Measurements from ENCODE around the gene DOK1. TPM values are rescaled to one million over a fixed set of nuclear protein-coding genes. Genes with fewer than 3 reads are reported as not detected.
A peak's percentile ranks its signal among the peaks of the same experiment; 100 is the strongest.

The DOK1 gene
- polyA plus RNA-seq, 12 donors, result 4.7 to 28.7 (median 6.0) TPM; not detected in 1

GRCh38 chr2:74566076-74566753 is 11.7 kb downstream of the DOK1 start:
- no peak for DNase-seq

- DNase-seq, result no peak
Observed at GRCh38 chr2:74566754-74567085, 12.2 kb downstream of the DOK1 start.

- no peak for DNase-seq
Observed at GRCh38 chr2:74567881-74568280, 13.4 kb downstream of the DOK1 start.

- no peak for DNase-seq
Observed at GRCh38 chr2:74569686-74570085, 15.2 kb downstream of the DOK1 start.

DNA sequence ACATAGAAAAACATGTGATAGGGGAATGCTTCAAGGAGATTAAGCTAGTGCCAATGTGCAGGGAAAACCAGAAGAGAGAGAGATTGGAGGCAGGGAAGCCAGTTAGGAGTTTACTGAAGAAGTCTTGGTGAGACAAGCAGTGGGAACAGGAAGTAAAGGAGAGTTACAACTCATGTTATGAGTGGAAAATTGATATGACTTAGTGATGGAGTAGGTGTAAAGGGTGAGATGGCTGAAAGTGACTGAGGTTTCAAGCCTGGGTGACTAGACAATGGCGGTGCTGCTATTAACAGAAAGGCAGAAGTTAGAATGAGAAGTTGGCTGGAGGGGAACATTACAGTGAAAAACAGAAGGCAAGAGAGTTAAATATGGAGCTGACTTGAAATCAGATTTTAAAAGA is 16.5 kb downstream of the DOK1 start:
- DNase-seq, result no peak

GRCh38 chr2:74572178-74572925 is 17.8 kb downstream of the DOK1 start:
- DNase-seq, result no peak

GRCh38 chr2:74573747-74574562 is 19.4 kb downstream of the DOK1 start:
- no peak for DNase-seq

DNA sequence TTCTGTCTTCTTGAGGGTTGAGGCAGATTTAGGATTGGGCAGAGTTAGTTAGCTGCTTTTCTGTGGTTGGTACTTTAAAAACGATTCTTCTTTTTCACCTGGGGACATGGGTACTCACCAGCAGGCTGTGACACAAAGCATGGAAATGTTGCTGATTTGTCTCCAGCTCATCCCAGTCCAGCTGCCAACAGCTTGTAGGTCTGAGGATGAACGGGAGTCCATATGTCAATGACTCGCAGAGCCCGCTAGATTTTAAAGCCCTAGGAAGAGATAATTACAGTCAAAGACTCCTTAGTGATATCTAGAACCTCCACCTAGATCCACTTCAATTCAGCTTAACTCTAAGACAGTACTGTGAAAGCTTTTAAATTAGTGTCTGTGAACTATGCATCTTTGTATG is 20.8 kb downstream of the DOK1 start:
- no peak for DNase-seq

GRCh38 chr2:74576211-74576862 is 21.8 kb downstream of the DOK1 start:
- DNase-seq, result no peak

DNA sequence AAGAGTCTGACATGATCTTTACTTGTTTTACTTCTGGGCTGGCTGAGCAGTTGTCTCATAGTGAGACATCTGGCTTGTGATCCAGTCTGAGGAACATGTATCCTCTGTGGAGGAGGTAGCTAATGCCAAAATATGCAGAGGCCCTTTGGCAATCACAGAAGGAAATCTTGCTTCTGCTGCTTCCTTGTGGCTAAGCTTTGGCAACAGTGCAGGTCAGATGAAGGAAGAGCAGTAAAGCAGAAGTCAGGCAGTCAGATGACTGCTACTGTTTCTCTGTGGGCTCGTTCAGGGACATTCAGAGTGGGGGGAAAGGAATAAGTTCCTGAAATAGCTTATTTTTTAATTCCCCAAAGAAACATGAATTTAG is 22.3 kb downstream of the DOK1 start:
- DNase-seq, result peak; percentile 52

DNA sequence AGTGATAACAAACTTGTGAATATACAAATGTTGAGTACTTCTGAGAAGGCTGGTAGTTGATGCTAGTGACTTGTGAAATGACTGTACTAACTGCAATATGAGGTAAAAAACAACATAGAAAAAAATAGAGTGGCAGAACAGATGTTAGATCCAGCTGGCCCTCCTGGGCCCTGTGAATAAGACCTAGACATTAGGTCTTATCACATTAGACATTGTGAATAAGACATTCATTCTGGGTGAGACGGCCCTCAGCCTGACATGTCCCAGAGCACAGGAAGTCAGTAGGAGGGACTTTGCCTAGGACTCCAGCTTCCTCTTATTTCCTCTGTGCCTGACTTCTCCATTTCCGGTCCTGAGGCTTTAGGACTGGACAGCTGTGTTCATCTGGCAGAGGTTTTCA is 22.9 kb downstream of the DOK1 start:
- DNase-seq, result no peak

DNA sequence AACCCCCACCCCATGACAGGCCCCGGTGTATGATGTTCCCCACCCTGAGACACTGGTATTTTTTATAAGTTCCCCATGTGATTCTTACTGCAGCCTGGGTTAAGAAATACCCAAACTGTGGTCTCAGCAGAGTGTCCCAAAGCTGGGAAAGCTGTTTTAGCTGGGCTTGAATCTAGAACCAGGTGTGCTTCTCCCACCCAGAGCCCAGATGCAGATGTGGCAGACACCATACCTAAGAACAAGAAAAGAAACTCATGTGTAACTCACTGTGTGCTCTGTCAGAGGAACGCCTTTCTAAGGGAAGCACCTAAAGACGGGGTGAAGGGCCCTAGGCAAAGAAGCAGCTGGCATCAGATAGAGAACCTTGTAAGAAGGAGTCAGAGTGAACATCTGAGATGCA is 23.9 kb downstream of the DOK1 start:
- DNase-seq, result no peak

DNA sequence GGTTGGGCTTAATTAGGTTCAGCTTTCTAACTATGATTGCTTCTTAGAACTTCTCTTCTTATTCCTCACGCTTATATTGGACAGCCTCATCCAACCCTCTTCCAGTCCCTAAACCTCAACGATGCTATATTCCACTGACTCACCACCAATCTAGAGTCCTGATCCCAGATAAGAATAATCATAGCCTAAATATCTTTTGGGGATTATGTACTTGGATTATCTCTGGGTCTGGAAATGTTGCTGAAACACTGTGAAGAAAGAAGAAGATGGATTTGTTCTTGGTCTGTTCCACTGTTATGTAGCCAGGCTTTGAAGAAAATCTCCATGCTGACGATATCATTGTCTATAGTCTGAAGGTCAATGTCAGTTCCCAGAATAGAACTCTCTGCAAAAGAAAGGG is 26.9 kb downstream of the DOK1 start:
- DNase-seq, result no peak

- DNase-seq, result no peak
Observed at GRCh38 chr2:74582184-74582583, 27.7 kb downstream of the DOK1 start.

DNA sequence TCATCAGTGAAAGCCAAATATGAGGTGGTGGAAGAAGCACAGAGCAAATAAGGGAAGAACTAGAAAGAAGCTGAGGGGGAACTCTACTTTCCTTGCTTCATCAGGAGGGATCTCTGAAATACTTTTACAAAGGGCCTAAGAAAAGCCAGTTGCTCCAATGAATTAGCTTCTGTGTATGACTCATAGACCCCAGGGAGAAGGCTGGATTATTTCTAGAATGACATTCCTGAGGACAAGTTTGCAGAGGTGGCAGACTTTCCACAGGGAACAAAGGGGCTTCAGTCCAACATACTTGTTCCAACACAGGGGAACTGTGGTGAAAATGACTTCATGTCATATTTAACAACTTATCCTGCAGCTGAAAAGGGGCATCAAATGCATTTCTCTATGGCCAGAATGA is 29.0 kb downstream of the DOK1 start:
- no peak for DNase-seq

- no peak for DNase-seq
Observed at GRCh38 chr2:74584088-74584645, 29.6 kb downstream of the DOK1 start.

DNA sequence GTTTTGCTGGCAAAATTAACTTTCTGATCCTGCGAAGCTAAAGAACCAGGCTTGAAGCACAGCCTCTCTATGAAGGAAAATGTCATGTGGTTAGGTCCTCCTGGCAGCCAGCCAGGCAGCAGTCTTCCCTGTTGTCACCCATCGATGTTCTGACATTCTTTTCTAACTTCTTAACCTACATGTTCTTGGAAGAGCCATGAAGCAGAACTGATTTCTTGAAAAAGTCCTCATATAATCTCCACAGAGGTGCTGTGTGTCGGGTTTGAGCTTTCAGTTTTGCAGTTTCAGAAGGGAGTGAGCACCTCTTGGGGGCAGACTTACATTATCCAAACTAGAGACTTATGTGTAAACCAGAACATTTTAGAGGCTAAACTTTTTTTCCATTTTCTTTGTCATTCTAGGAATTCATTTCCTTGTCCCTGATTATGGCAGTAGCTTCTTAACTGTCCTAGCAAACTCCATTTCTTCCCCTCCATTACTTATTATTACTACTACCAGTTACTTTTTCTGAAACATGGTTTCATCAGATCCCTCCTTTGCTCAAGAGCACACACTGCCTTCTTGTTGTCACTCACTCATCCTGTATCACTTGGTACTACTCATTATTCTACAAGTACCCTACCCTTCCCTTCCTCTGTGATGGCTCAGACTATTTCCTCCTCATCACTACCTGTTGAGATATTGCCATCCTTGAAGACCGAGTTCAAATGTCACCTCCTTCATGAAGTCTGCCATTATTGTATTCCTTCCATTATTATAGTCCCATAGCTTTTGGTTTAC is 31.1 kb downstream of the DOK1 start:
- no peak for DNase-seq

GRCh38 chr2:74587664-74588277 is 33.3 kb downstream of the DOK1 start:
- peak; percentile 75 for DNase-seq

DNA sequence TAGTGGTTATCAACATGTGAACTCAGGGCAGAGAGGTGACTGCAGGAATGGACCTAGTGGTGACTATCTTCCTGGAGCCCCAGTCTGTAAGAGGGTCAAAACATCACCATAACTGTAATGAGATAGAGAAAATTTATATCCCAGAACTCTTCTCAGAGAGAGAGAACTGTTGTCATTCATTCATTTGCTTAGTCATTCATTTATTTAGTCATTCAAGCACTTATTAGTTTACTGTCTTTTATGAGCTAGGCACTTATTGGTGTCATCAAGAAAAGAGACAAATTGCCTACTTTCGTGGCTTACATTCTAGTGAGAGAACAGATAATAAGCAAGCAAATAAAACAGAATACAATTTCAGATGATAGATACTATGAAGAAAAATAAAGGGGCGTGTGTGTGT is 34.1 kb downstream of the DOK1 start:
- no peak for DNase-seq

- DNase-seq, result no peak
Observed at GRCh38 chr2:74593826-74594772, 39.6 kb downstream of the DOK1 start.
